ENCODE results near the gene PRDX4. TPM values are rescaled to one million over a fixed set of nuclear protein-coding genes. Genes with fewer than 3 reads are reported as not detected.

PRDX4 gene
- total RNA-seq, 1 experiment from 2014 or later = 568 TPM

Other genes starting within 250 kb of the PRDX4 start
- 70.9 and 80.9 TPM in 2 replicates for gene ACOT9, start 75.8 kb downstream of the PRDX4 start, total RNA-seq (2014; rRNA removed; shearing (Covaris generic); ENCODE audit: low replicate concordance)
- 62.1 and 85.3 TPM in 2 replicates for gene SAT1, start 115.7 kb downstream of the PRDX4 start, total RNA-seq (2014; rRNA removed; shearing (Covaris generic); ENCODE audit: low replicate concordance)
- 20.2 and 23.5 TPM in 2 replicates for gene APOO, start 240.4 kb downstream of the PRDX4 start, total RNA-seq (2014; rRNA removed; shearing (Covaris generic); ENCODE audit: low replicate concordance)
- gene CXorf58, start 240.5 kb downstream of the PRDX4 start, total RNA-seq (2014; rRNA removed; shearing (Covaris generic); ENCODE audit: low replicate concordance) = 0.92 TPM in 1 of 2 replicates, not detected in the other

All from MG63 (cell line).